ENCODE measurements around the gene CST8. TPM values are rescaled to one million over a fixed set of nuclear protein-coding genes. Genes with fewer than 3 reads are reported as not detected.

CST8 gene
- polyA plus RNA-seq, 2 of the 4 experiments (the other 2 are of a cell fraction), result not detected

- Histone ChIP-seq H3K4me1 (no peaks in the 10 kb centered on the region), H3K4me2 (no peak overlapping the region), H3K9me3 (0 out of 3 replicates have a peak, but pooled peaks cover 2% of the 10 kb centered on the region), H3K27ac (no peak overlapping the region), H3K4me3 (no peak overlapping the region)
- no peak for FAIRE-seq
- WGBS (ENCODE audit: missing lambda C conversion rate), result 52% methylated on average over 7 of the region's 7 CpGs
- ChIA-PET POLR2A (no interaction called here), CTCF (interaction anchor here (1.5 kb wide), 1 partner anchor 14 kb away, joined by 4 read pairs; no protein-coding TSS in a partner anchor)
- ATAC-seq, result no peak
- TF ChIP-seq TFCP2L1 (CRISPR knock-in tag; IDR thresholded peaks at IDR 0.05), result no peak
- TF ChIP-seq ZFP36 (IDR thresholded peaks at IDR 0.05; ENCODE audit: borderline replicate concordance, partially characterized antibody), result no peak
- TF ChIP-seq POLR2AphosphoS2 (conservative IDR thresholded peaks at IDR 0.05; ENCODE audit: low read length), result no peak
- TF ChIP-seq MAX (IDR thresholded peaks at IDR 0.05), result no peak
- TF ChIP-seq EHF (CRISPR knock-in tag; IDR thresholded peaks at IDR 0.05), result no peak
- TF ChIP-seq MAFK (IDR thresholded peaks at IDR 0.05; ENCODE audit: partially characterized antibody), result no peak
- TF ChIP-seq REST (IDR thresholded peaks at IDR 0.05), result no peak
- TF ChIP-seq CBX2 (IDR thresholded peaks at IDR 0.05; ENCODE audit: borderline replicate concordance, low read depth), result no peak
- TF ChIP-seq HDAC2 (IDR thresholded peaks at IDR 0.05), result no peak
- no peak for TF ChIP-seq FOSB (CRISPR knock-in tag; IDR thresholded peaks at IDR 0.05)
- TF ChIP-seq ZC3H11A (IDR thresholded peaks at IDR 0.05), result no peak
- no peak for TF ChIP-seq FOXS1 (CRISPR knock-in tag; IDR thresholded peaks at IDR 0.05)
- no peak for DNase-seq (ENCODE audit: low read depth in 1 of 2, low spot score in 1 of 2)
Measured at GRCh38 chr20:23455639-23456038, 35.3 kb upstream of the CST8 start.

GRCh38 chr20:23456409-23456808, 34.5 kb upstream of the CST8 start:
- 8% methylated on average over 3 of the region's 3 CpGs for whole genome bisulfite sequencing (ENCODE audit: missing lambda C conversion rate)
- H3K9me3 ChIP-seq, result 0 out of 3 replicates have a peak, but pooled peaks cover 2% of the 10 kb centered on the region
- DNase-seq (ENCODE audit: low read depth in 1 of 2, low spot score in 1 of 2), result no peak
- H3K4me1 ChIP-seq, result no peaks in the 10 kb centered on the region
- TF ChIP-seq ATOH8 (CRISPR knock-in tag; IDR thresholded peaks at IDR 0.05; ENCODE audit: low read depth) (no peak), HOXB5 (CRISPR knock-in tag; IDR thresholded peaks at IDR 0.05) (no peak), RNF2 (IDR thresholded peaks at IDR 0.05; ENCODE audit: borderline replicate concordance, low read depth) (no peak), RCOR1 (IDR thresholded peaks at IDR 0.05; ENCODE audit: low read depth, low read length) (no peak), HEYL (CRISPR knock-in tag; IDR thresholded peaks at IDR 0.05) (no peak), KDM1A (IDR thresholded peaks at IDR 0.05; ENCODE audit: low read depth) (no peak), EHMT2 (IDR thresholded peaks at IDR 0.05; ENCODE audit: low read depth) (no peak)
- ChIA-PET CTCF (no interaction called here), POLR2A (no interaction called here)
- no peak for ATAC-seq
- no peak for FAIRE-seq
- H3K4me3 ChIP-seq, result no peak overlapping the region
- H3K27ac ChIP-seq, result no peak overlapping the region
- no peak overlapping the region for H3K4me2 ChIP-seq

GRCh38 chr20:23456873-23457272, 34.0 kb upstream of the CST8 start:
- no peak overlapping the region for H3K4me3 ChIP-seq
- H3K4me2 ChIP-seq, result no peak overlapping the region
- FAIRE-seq (no peak), ATAC-seq (no peak), DNase-seq (ENCODE audit: low read depth in 1 of 2, low spot score in 1 of 2) (no peak)
- no peak overlapping the region for H3K27ac ChIP-seq
- H3K4me1 ChIP-seq, result no peaks in the 10 kb centered on the region
- CTCF ChIA-PET, result no interaction called here
- WGBS (ENCODE audit: missing lambda C conversion rate), result 49% methylated on average over 7 of the region's 7 CpGs
- H3K9me3 ChIP-seq, result peaks cover 2% of the 10 kb centered on the region; the same call in 1 of the 3 replicates
- TF ChIP-seq ZNF302 (CRISPR knock-in tag; IDR thresholded peaks at IDR 0.05) (no peak), PBX3 (IDR thresholded peaks at IDR 0.05) (no peak), ESRRA (IDR thresholded peaks at IDR 0.05; ENCODE audit: borderline replicate concordance, low read length) (no peak), EHF (CRISPR knock-in tag; IDR thresholded peaks at IDR 0.05) (no peak), POLR2A (IDR thresholded peaks at IDR 0.05; ENCODE audit: low read length) (no peak), HOXB13 (CRISPR knock-in tag; IDR thresholded peaks at IDR 0.05; ENCODE audit: low read depth) (no peak), POLR2AphosphoS2 (conservative IDR thresholded peaks at IDR 0.05; ENCODE audit: low read length) (no peak), CTCF (IDR thresholded peaks at IDR 0.05) (no peak), RFX5 (IDR thresholded peaks at IDR 0.05) (no peak), NFE2L2 (conservative IDR thresholded peaks at IDR 0.05; ENCODE audit: low read length) (no peak)
- POLR2A ChIA-PET, result no interaction called here

All from A549 (cell line).